Superior temporal gyrus (tissue), 1 donor: ENCODE measurements around the gene DAB1.
A peak's percentile ranks its signal among the peaks of the same experiment; 100 is the strongest.
"Not testable (repeated sequence)": the region's sequence is repeated elsewhere in the genome, so short reads cannot be mapped to it uniquely, and the experiment has no call there.

Experiments
- DNase-seq: peaks from one replicate; pipeline ENCODE4 v3.0.0-alpha.2; 2016; ENCODE audit errors: extremely low spot score

Gene DAB1

GRCh38 chr1:57362480-57362879 lies 61.4 kb downstream of the DAB1 start:
- DNase-seq, result no peak

GRCh38 chr1:57361516-57361915 lies 62.3 kb downstream of the DAB1 start:
- no peak for DNase-seq

- no peak for DNase-seq
Measured at GRCh38 chr1:57360846-57361407, 62.9 kb downstream of the DAB1 start.

GRCh38 chr1:57357462-57357861 lies 66.4 kb downstream of the DAB1 start:
- no peak for DNase-seq

- no peak for DNase-seq
Measured at GRCh38 chr1:57353654-57354053, 70.2 kb downstream of the DAB1 start.

- DNase-seq, result no peak
Measured at GRCh38 chr1:57350610-57351009, 73.2 kb downstream of the DAB1 start.

- no peak for DNase-seq
Measured at GRCh38 chr1:57348921-57349320, 74.9 kb downstream of the DAB1 start.

GRCh38 chr1:57345916-57346315 lies 77.9 kb downstream of the DAB1 start:
- no peak for DNase-seq

GRCh38 chr1:57344265-57344664 lies 79.6 kb downstream of the DAB1 start:
- DNase-seq, result no peak

GRCh38 chr1:57343298-57343915 lies 80.5 kb downstream of the DAB1 start:
- DNase-seq, result not testable (repeated sequence)

- no peak for DNase-seq
Measured at GRCh38 chr1:57341721-57342120, 82.1 kb downstream of the DAB1 start.

GRCh38 chr1:57340334-57341070 lies 83.4 kb downstream of the DAB1 start:
- no peak for DNase-seq

GRCh38 chr1:57337623-57338022 lies 86.2 kb downstream of the DAB1 start:
- no peak for DNase-seq

GRCh38 chr1:57336793-57337192 lies 87.1 kb downstream of the DAB1 start:
- no peak for DNase-seq

GRCh38 chr1:57331620-57332019 lies 92.2 kb downstream of the DAB1 start:
- DNase-seq, result no peak

- no peak for DNase-seq
Measured at GRCh38 chr1:57329937-57330336, 93.9 kb downstream of the DAB1 start.

- DNase-seq, result no peak
Measured at GRCh38 chr1:57329001-57329527, 94.8 kb downstream of the DAB1 start.

GRCh38 chr1:57327946-57328345 lies 95.9 kb downstream of the DAB1 start:
- no peak for DNase-seq

- DNase-seq, result no peak
Measured at GRCh38 chr1:57327336-57327735, 96.5 kb downstream of the DAB1 start.

GRCh38 chr1:57325536-57325935 lies 98.3 kb downstream of the DAB1 start:
- DNase-seq, result no peak

- no peak for DNase-seq
Measured at GRCh38 chr1:57325117-57325516, 98.7 kb downstream of the DAB1 start.

GRCh38 chr1:57324388-57324787 lies 99.5 kb downstream of the DAB1 start:
- DNase-seq, result no peak

- peak; percentile 78 for DNase-seq
Measured at GRCh38 chr1:57321776-57322175, 102.1 kb downstream of the DAB1 start.
